K562 (cell line): Measurements from ENCODE around the gene SIRT7. TPM values are rescaled to one million over a fixed set of nuclear protein-coding genes. Genes with fewer than 3 reads are reported as not detected.

ENCODE experiments used
- ADNP ChIP-seq: fragments of 200-800 bp; sonication (Bioruptor generic); IDR thresholded peaks from 2 replicates; pipeline ENCODE4 v1.6.1; 2016; ENCODE audit warnings: missing genetic modification characterization, missing compliant biosample characterization
- E2F6 ChIP-seq, 2 experiments: IDR thresholded peaks; 2 replicates each; pipeline ENCODE4 v1.6.1; 2011; ENCODE audit warnings: borderline replicate concordance in 1 of 2, control low read depth in 1 of 2, low read depth in 1 of 2, low read length in 1 of 2, mild to moderate bottlenecking in 1 of 2, mixed read lengths in 1 of 2, moderate library complexity in 1 of 2; ENCODE audit not compliant: insufficient read depth in 1 of 2, insufficient read length in 1 of 2, poor library complexity in 1 of 2, severe bottlenecking in 1 of 2; ENCODE audit errors: extremely low read depth in 1 of 2
- HMGN3 ChIP-seq: IDR thresholded peaks from 2 replicates; pipeline ENCODE4 v1.6.1; 2011; ENCODE audit warnings: borderline replicate concordance, low read depth, mild to moderate bottlenecking, mixed read lengths, low read length; ENCODE audit not compliant: insufficient read length; ENCODE audit errors: extremely low read depth
- KAT2B ChIP-seq: IDR thresholded peaks from one replicate; pipeline ENCODE4 v1.6.1; 2012; ENCODE audit warnings: low read depth, mild to moderate bottlenecking, control low read depth, inconsistent platforms, low read length, moderate library complexity
- NR3C1 ChIP-seq: sonication (generic); formaldehyde crosslinking; IDR thresholded peaks from 2 replicates; pipeline ENCODE4 v1.8.1; 2022; ENCODE audit warnings: missing genetic modification reagents
- STAT6 ChIP-seq: sonication (generic); formaldehyde crosslinking; IDR thresholded peaks from 2 replicates; pipeline ENCODE4 v1.8.1; 2023; ENCODE audit warnings: mild to moderate bottlenecking, missing genetic modification reagents
- ZBTB33 ChIP-seq: sonication (generic); formaldehyde crosslinking; IDR thresholded peaks from 2 replicates; pipeline ENCODE4 v1.8.1; 2023; ENCODE audit warnings: mild to moderate bottlenecking, missing genetic modification reagents
- ZSCAN32 ChIP-seq: fragments of 450-650 bp; formaldehyde crosslinking; IDR thresholded peaks from 2 replicates; pipeline ENCODE4 v1.4.0; 2020; ENCODE audit warnings: mild to moderate bottlenecking, moderate library complexity
- polyA plus RNA-seq, 8 experiments: library from polyadenylated mRNA; depleted of rRNA in 4 of 8; stranded (reverse) in 5 of 8; unstranded in 3 of 8; fragments of >200 nt; fragmentation: Nextera tagmentation in 2 of 8; fragmentation: Illumina TruSeq in 1 of 8; extraction: Ambion mirVana in 2 of 8; extraction: Trizol in 1 of 8; gene quantifications; 2 replicates each; pipeline versions ENCODE4 v1.2.1 to v1.2.3, GENCODE V29; 2011 to 2014; ENCODE audit warnings: inconsistent platforms in 1 of 8, missing spikeins in 1 of 8
- total RNA-seq, 7 experiments: library from RNA; depleted of rRNA in 6 of 7; stranded (reverse); fragments of >200 nt in 6 of 7; fragmentation: Illumina TruSeq in 2 of 7; extraction: Trizol in 2 of 7; gene quantifications; 2 replicates each; pipeline versions ENCODE4 v1.2.1 to v1.2.3, GENCODE V29; 2011 to 2021; ENCODE audit warnings: low replicate concordance in 1 of 7

Gene SIRT7
- total and polyA plus RNA-seq, 9 of the 15 experiments (the other 6 are each of a cell fraction or from before 2014, with no cell fraction given) = 1.6 to 54.8 (median 20.3) TPM

- TF ChIP-seq E2F6 (IDR thresholded peaks at IDR 0.05; ENCODE audit: borderline replicate concordance in 1 of 2, extremely low read depth in 1 of 2, insufficient read depth in 1 of 2, insufficient read length in 1 of 2, low read depth in 1 of 2, low read length in 1 of 2, poor library complexity in 1 of 2, severe bottlenecking in 1 of 2) (peak in 1 of 2 experiments; percentile 18), KAT2B (no peak), ZSCAN32 (CRISPR knock-in tag) (no peak), STAT6 (CRISPR knock-in tag) (no peak), ADNP (no peak), ZBTB33 (CRISPR knock-in tag) (peak; percentile 76; the same call in 1 of the 2 replicates), NR3C1 (CRISPR knock-in tag) (no peak), HMGN3 (peak; percentile 4)
Observed at GRCh38 chr17:81961521-81962498, 43.8 kb upstream of the SIRT7 start (continued).
